H1 (cell line): ENCODE results near the gene ACER3. TPM values are rescaled to one million over a fixed set of nuclear protein-coding genes. Genes with fewer than 3 reads are reported as not detected.

ENCODE experiments used
- ASH2L ChIP-seq: fragments of 200-600, 300-600 bp; sonication (generic); IDR thresholded peaks from one replicate; pipeline ENCODE4 v1.7.1; 2017; ENCODE audit warnings: low read length
- CREB1 ChIP-seq: IDR thresholded peaks from 2 replicates; pipeline ENCODE4 v1.6.1; 2012; ENCODE audit warnings: inconsistent platforms
- SP1 ChIP-seq: IDR thresholded peaks from 2 replicates; pipeline ENCODE4 v1.6.1; 2011; ENCODE audit warnings: low read depth, low read length
- TEAD4 ChIP-seq: IDR thresholded peaks from 2 replicates; pipeline ENCODE4 v1.6.1; 2012; ENCODE audit warnings: low read depth, low read length, inconsistent platforms, mixed read lengths
- polyA plus RNA-seq, 7 experiments: library from polyadenylated mRNA; depleted of rRNA in 3 of 7; stranded (reverse) in 5 of 7; unstranded in 2 of 7; fragments of >200 nt in 5 of 7; fragments of 200-250 nt in 2 of 7; gene quantifications; 1 replicate in 5 of 7; 2 replicates in 1 of 7; 4 replicates in 1 of 7; pipeline versions ENCODE4 v1.2.1 to v1.2.3, GENCODE V29; 2011 to 2013; ENCODE audit warnings: missing spikeins in 2 of 7, mixed read lengths in 2 of 7
- total RNA-seq: library from RNA; stranded (reverse); fragmentation: NEBNext Ultra II Directional; extraction: Animal tissue kit (Norgen Biotek cat#: 25700); gene quantifications from 2 replicates; pipeline ENCODE4 v1.2.1, GENCODE V29; 2021

Gene ACER3
- total and polyA plus RNA-seq, 2 of the 8 experiments (the other 6 are each of a cell fraction or from before 2014, with no cell fraction given), result 5.7 to 16.2 TPM

DNA sequence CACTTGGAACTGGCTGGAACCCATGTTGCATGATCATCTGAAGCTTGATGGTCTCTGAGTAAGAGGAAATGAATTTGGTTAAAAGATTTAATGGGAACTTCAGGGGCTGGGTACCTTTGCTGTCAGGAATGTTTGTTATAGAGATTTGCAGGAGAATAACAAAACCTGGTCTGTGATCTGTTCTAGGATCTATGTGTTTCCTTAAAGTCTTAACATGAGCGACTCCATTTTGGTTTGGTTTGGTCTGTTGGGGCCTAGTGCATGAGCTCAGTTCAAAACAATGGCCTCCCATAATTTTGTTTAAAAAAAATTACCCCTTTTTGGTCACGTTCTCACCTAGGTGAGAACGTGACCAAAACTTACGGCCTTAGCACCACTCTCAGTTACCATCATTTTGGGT, 49.5 kb upstream of the ACER3 start (continued):
- no peak for TF ChIP-seq CREB1
- no peak for TF ChIP-seq TEAD4
- TF ChIP-seq SP1, result no peak
- no peak for TF ChIP-seq ASH2L
